Activated gamma-delta T cell treated with anti-CD3 and anti-CD28 coated beads, Interleukin-2, amount 50 U/mL, for 16 hours (primary cell): ENCODE measurements around the gene SELENOK.
"Not testable (repeated sequence)": the region's sequence is repeated elsewhere in the genome, so short reads cannot be mapped to it uniquely, and the experiment has no call there.

ENCODE experiments used
- DNase-seq: peaks from one replicate; pipeline ENCODE4 v3.0.0-alpha.2; 2020; ENCODE audit warnings: low read depth

The SELENOK gene

GRCh38 chr3:53891497-53892285 is at the start of gene SELENOK:
Gene SELENOK, minus strand, starts transcription at chr3:53891859.
- DNase-seq, result peak; percentile 96

- no peak for DNase-seq
Measured at GRCh38 chr3:53941184-53941583, 49.5 kb upstream of the SELENOK start.

GRCh38 chr3:53940623-53941022 is 49.0 kb upstream of the SELENOK start:
- DNase-seq, result no peak

- DNase-seq, result no peak
Measured at GRCh38 chr3:53939813-53940212, 48.2 kb upstream of the SELENOK start.

- no peak for DNase-seq
Measured at GRCh38 chr3:53939086-53939582, 47.5 kb upstream of the SELENOK start.

DNA sequence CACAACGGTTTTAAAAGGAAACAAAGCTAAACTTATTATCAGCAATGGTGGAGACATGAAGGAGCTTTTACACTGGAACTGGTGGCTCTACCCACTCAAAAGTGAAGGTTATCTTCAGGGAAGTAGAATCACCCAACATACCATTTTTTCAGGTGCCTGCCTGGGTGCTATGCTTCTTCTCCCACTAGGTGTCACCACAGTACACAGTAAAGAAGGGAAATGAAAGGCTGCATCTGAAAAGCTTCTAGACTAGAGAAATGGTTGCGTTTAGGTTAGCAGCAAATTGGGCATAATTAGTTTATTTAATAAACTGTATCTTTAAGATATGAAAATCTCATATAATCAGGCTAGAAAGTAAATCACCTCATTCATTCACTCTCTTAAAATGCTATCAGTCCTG is 47.0 kb upstream of the SELENOK start:
- no peak for DNase-seq

- DNase-seq, result no peak
Measured at GRCh38 chr3:53936347-53936746, 44.7 kb upstream of the SELENOK start.

GRCh38 chr3:53935283-53935901 is 43.7 kb upstream of the SELENOK start:
- DNase-seq, result no peak

DNA sequence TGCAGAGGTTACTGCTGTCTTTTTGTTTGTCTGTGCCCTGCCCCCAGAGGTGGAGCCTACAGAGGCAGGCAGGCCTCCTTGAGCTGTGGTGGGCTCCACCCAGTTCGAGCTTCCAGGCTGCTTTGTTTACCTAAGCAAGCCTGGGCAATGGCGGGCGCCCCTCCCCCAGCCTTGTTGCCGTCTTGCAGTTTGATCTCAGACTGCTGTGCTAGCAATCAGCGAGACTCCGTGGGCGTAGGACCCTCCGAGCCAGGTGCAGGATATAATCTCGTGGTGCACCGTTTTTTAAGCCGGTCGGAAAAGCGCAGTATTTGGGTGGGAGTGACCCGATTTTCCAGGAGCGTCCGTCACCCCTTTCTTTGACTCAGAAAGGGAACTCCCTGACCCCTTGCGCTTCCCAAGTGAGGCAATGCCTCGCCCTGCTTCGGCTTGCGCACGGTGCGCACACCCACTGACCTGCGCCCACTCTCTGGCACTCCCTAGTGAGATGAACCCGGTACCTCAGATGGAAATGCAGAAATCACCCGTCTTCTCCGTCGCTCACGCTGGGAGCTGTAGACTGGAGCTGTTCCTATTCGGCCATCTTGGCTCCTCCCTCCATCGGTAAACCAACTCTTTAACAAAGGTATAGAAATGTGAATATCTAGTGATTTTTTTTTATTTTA is 35.7 kb upstream of the SELENOK start:
- DNase-seq, result not testable (repeated sequence)

DNA sequence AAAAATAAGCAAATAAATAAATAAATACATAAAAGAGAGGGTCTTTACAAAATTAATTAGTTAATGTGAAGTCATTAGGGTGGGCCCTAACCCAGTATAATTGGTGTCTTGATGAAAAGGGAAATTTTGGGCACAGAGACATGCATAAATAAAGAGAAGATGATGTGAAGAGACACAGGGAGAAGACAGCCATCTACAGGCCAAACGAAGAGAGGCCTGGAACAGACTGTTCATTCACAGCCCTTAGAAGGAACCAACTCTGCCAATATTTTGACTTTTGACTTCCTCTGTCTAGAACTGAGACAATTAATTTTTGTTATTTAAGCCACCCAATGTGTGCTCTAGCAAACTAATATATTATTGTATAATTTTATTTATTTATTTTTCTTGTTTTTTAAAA is 29.6 kb upstream of the SELENOK start:
- DNase-seq, result no peak

GRCh38 chr3:53919741-53920140 is 28.1 kb upstream of the SELENOK start:
- DNase-seq, result no peak

DNA sequence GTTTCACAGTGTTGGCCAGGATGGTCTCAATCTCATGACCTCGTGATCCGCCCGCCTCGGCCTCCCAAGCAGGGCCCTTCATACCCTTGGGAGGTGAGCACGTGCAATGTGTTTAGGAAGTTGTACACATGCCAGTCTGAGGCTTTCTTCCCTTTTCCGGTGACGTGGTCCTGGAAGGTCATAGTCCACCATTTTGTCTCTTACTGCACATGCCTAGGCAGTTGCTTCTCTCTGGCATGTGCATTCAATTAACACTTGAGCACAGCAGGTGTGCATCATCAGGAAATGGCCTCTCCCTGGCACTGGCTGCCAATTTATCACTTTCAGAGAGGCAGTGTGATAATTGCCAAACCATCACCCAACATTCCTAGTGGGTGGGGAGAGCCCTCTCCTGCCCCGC is 21.7 kb upstream of the SELENOK start:
- DNase-seq, result no peak

DNA sequence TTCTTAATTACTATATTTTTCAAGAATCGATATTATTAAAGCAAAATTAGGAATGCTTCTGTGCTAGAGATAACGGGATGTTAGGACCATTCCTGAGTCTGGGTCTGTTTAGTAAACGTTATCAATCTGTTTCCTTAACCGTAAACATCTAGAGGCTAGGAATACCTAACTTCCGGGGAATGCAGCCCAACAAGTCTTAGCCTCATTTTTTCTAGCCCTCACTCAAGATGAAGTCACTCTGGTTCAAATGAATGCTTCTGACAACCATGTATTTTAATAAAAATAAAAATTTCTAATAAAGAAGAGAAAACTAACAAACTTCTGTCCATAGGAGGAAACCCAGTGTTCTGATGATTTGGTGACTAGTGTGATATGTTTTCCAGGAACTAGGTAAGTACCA is 11.1 kb upstream of the SELENOK start:
- no peak for DNase-seq

- no peak for DNase-seq
Measured at GRCh38 chr3:53902067-53902466, 10.4 kb upstream of the SELENOK start.

DNA sequence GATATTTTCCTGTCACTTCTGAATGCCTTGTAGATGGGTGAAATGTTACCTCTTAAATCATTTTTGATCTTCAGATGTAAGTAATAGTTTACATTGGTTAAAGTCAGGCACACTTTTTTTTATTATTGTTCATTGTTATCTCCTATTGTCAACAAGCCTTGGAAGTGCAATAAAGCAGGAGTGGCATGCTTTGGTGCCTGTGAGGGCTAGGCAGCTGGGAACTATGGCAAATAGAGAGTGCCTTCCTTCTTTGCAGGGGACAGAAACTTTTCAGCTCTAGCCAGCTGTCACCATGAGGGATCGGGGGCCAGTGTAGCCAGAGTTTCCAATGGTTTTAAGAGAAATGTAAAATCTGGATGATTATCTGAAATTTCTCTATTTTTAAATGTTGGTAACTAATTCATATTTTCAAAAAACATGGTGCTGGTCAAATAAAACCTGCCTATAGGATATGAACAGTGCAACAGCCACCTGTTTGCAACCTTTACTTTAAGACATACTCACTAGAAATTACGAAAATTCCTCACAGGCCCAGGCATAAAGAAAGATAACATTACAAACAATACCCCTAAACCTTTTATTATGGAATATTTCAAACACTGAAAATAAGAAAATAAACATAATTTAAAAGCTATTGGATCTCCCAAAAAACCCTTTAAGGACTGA is 9.1 kb upstream of the SELENOK start:
- no peak for DNase-seq

GRCh38 chr3:53899750-53900149 is 8.1 kb upstream of the SELENOK start:
- no peak for DNase-seq

GRCh38 chr3:53892286-53892637 is 603 bp upstream of the SELENOK start:
- DNase-seq, result no peak

DNA sequence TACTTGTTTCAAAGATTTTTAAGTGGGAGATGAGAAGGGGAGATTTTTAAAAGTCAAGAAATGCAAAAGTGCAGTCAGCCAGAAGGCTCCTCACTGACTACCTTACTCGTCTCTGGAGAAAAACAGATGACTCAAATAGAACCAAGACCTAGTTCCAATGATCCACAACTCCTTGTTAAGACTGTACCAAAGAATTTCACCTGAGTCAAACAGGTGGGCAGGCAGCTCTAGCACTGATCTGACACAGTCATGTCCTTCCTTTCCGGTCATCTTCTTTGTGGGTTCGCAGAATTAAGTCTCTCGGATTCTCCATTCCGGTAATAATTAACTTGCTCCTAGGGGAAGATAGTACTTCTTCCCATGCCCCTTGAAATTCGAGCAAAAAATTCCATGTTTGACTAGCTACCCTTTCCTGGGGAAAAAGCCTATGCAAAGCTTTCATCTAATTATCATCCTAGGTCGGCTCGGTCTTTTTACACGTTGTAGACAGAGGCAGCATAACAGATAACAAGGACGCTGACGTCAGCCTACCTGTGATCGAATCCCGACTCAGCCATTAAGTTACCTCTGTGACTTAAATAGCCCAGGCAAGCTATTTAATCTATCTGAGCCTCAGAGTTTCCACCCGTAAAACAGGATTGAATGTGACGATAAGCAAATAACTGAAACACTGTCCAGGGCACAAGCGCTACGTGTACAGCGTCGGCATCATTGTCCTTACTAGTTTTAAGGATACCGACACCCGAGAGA is 758 bp downstream of the SELENOK start:
- DNase-seq, result peak; percentile 24

- DNase-seq, result no peak
Measured at GRCh38 chr3:53888232-53888631, 3.4 kb downstream of the SELENOK start.

DNA sequence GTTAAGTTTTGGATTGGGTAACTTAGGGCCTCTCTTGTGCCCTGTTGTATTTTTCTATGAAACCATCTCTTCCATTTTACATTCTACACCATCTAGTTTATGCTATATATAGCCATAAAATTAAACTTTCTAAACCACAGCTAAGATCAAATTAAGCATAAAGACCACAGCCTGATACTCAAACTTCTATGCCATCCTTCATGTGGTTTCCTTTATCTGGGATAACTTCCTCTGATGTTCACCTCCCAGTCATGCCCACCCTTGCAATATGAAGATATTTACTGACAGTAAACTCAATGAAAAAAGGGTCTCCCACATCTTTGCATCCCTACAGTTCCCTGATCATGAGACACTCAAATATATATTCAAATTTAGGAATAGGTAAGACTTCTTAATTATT is 4.2 kb downstream of the SELENOK start:
- DNase-seq, result no peak

- no peak for DNase-seq
Measured at GRCh38 chr3:53885239-53885638, 6.4 kb downstream of the SELENOK start.

- DNase-seq, result no peak
Measured at GRCh38 chr3:53884623-53885022, 7.0 kb downstream of the SELENOK start.
